ENCODE results near the gene CORO2B.
"Not testable (repeated sequence)": the region's sequence is repeated elsewhere in the genome, so short reads cannot be mapped to it uniquely, and the experiment has no call there.

The CORO2B gene

GRCh38 chr15:68592544-68592943 is 13.8 kb downstream of the CORO2B start:
- no peak for DNase-seq

GRCh38 chr15:68593341-68593740 is 14.5 kb downstream of the CORO2B start:
- DNase-seq = peak in 1 of 2 donors; percentile 23

- no peak for DNase-seq
These were observed 15.2 kb downstream of the CORO2B start for GRCh38 chr15:68593828-68594532.

- no peak for DNase-seq
These were observed 15.9 kb downstream of the CORO2B start for GRCh38 chr15:68594533-68595259.

GRCh38 chr15:68595260-68595564 is 16.4 kb downstream of the CORO2B start:
- DNase-seq = no peak

- DNase-seq = no peak
These were observed 17.0 kb downstream of the CORO2B start for GRCh38 chr15:68595761-68596160.

- DNase-seq = no peak
These were observed 17.9 kb downstream of the CORO2B start for GRCh38 chr15:68596691-68597090.

- no peak for DNase-seq
These were observed 18.8 kb downstream of the CORO2B start for GRCh38 chr15:68597581-68597980.

- DNase-seq = peak in 1 of 2 donors; percentile 18
These were observed 19.7 kb downstream of the CORO2B start for GRCh38 chr15:68598171-68599152.

- DNase-seq = no peak
These were observed 20.4 kb downstream of the CORO2B start for GRCh38 chr15:68599153-68599545.

- DNase-seq = peak in 1 of 2 donors; percentile 20
These were observed 20.8 kb downstream of the CORO2B start for GRCh38 chr15:68599560-68600071.

GRCh38 chr15:68601206-68602197 is 22.7 kb downstream of the CORO2B start:
- no peak for DNase-seq

- peak in 1 of 2 donors; percentile 15 for DNase-seq
These were observed 23.8 kb downstream of the CORO2B start for GRCh38 chr15:68602459-68603215.

GRCh38 chr15:68603216-68603595 is 24.4 kb downstream of the CORO2B start:
- DNase-seq = no peak

- DNase-seq = no peak
These were observed 25.2 kb downstream of the CORO2B start for GRCh38 chr15:68603951-68604350.

- not testable (repeated sequence) for DNase-seq
These were observed 26.2 kb downstream of the CORO2B start for GRCh38 chr15:68604840-68605478.

- no peak for DNase-seq
These were observed 27.6 kb downstream of the CORO2B start for GRCh38 chr15:68606375-68606774.

- peak; percentile 54 to 67 for DNase-seq
These were observed 29.5 kb downstream of the CORO2B start for GRCh38 chr15:68608206-68608843.

- no peak for DNase-seq
These were observed 30.0 kb downstream of the CORO2B start for GRCh38 chr15:68608844-68609232.

- peak in 1 of 2 donors; percentile 20 for DNase-seq
These were observed 30.8 kb downstream of the CORO2B start for GRCh38 chr15:68609629-68610028.

All from hippocampal formation (tissue), 2 donors.